ES-I3 (cell line): ENCODE results near the gene ABTB1.

ENCODE experiments used
- H3K36me3 ChIP-seq: 2 replicates; pipeline ENCODE4 v1.6.1; 2013; ENCODE audit warnings: mild to moderate bottlenecking, low read length, control low read depth, moderate library complexity; ENCODE audit not compliant: insufficient read depth
- H3K4me1 ChIP-seq: 2 replicates; pipeline ENCODE4 v1.6.1; 2013; ENCODE audit warnings: mild to moderate bottlenecking, control low read depth, low read length; ENCODE audit not compliant: insufficient read depth
- H3K9ac ChIP-seq: 2 replicates; pipeline ENCODE4 v1.6.1; 2013; ENCODE audit warnings: low read depth, mild to moderate bottlenecking, low read length, moderate library complexity
- H3K9me3 ChIP-seq: 2 replicates; pipeline ENCODE4 v1.6.1; 2013; ENCODE audit warnings: mild to moderate bottlenecking, low read length, moderate library complexity; ENCODE audit not compliant: control insufficient read depth, insufficient read depth

ABTB1 gene

GRCh38 chr3:127656906-127657305, 15.8 kb upstream of the ABTB1 start:
- Histone ChIP-seq H3K36me3 (no peaks in the 10 kb centered on the region), H3K9me3 (no peaks in the 10 kb centered on the region), H3K9ac (no peak overlapping the region), H3K4me1 (peaks cover 9% of the 10 kb centered on the region; the same call in 1 of the 2 replicates)

GRCh38 chr3:127658234-127658633, 14.5 kb upstream of the ABTB1 start:
- Histone ChIP-seq H3K36me3 (no peaks in the 10 kb centered on the region), H3K9me3 (no peaks in the 10 kb centered on the region), H3K9ac (no peak overlapping the region), H3K4me1 (peaks cover 9% of the 10 kb centered on the region; the same call in 1 of the 2 replicates)

- Histone ChIP-seq H3K4me1 (peaks cover 4% of the 10 kb centered on the region; the same call in 1 of the 2 replicates), H3K9ac (no peak overlapping the region), H3K9me3 (no peaks in the 10 kb centered on the region), H3K36me3 (peaks cover 1% of the 10 kb centered on the region; the same call in 1 of the 2 replicates)
Measured at GRCh38 chr3:127660621-127661251, 12.0 kb upstream of the ABTB1 start.

GRCh38 chr3:127661600-127661999, 11.2 kb upstream of the ABTB1 start:
- Histone ChIP-seq H3K9ac (no peak overlapping the region), H3K36me3 (peaks cover 2% of the 10 kb centered on the region; the same call in 1 of the 2 replicates), H3K9me3 (no peaks in the 10 kb centered on the region)

GRCh38 chr3:127662001-127662469, 10.7 kb upstream of the ABTB1 start:
- Histone ChIP-seq H3K9me3 (no peaks in the 10 kb centered on the region), H3K36me3 (peaks cover 2% of the 10 kb centered on the region; the same call in 1 of the 2 replicates), H3K9ac (no peak overlapping the region), H3K4me1 (no peaks in the 10 kb centered on the region)

More at GRCh38 chr3:127661600-127661999, 11.2 kb upstream of the ABTB1 start:
- no peaks in the 10 kb centered on the region for H3K4me1 ChIP-seq

- Histone ChIP-seq H3K36me3 (peaks cover 2% of the 10 kb centered on the region; the same call in 1 of the 2 replicates), H3K9me3 (no peaks in the 10 kb centered on the region)
Measured at GRCh38 chr3:127663151-127663550, 9.6 kb upstream of the ABTB1 start.

GRCh38 chr3:127665165-127665564, 7.6 kb upstream of the ABTB1 start:
- Histone ChIP-seq H3K9me3 (no peaks in the 10 kb centered on the region), H3K36me3 (peaks cover 2% of the 10 kb centered on the region; the same call in 1 of the 2 replicates), H3K9ac (no peak overlapping the region), H3K4me1 (no peaks in the 10 kb centered on the region)

More at GRCh38 chr3:127663151-127663550, 9.6 kb upstream of the ABTB1 start:
- H3K9ac ChIP-seq = no peak overlapping the region
- no peaks in the 10 kb centered on the region for H3K4me1 ChIP-seq

GRCh38 chr3:127665586-127665985, 7.2 kb upstream of the ABTB1 start:
- no peaks in the 10 kb centered on the region for H3K9me3 ChIP-seq
- H3K9ac ChIP-seq = no peak overlapping the region
- H3K4me1 ChIP-seq = no peaks in the 10 kb centered on the region
- H3K36me3 ChIP-seq = peaks cover 2% of the 10 kb centered on the region; the same call in 1 of the 2 replicates

GRCh38 chr3:127666676-127667075, 6.1 kb upstream of the ABTB1 start:
- H3K9ac ChIP-seq = no peak overlapping the region
- peaks cover 2% of the 10 kb centered on the region; the same call in 1 of the 2 replicates for H3K36me3 ChIP-seq

GRCh38 chr3:127667119-127667681, 5.6 kb upstream of the ABTB1 start:
- H3K36me3 ChIP-seq = peaks cover 2% of the 10 kb centered on the region; the same call in 1 of the 2 replicates
- H3K9ac ChIP-seq = no peak overlapping the region
- no peaks in the 10 kb centered on the region for H3K4me1 ChIP-seq
- H3K9me3 ChIP-seq = no peaks in the 10 kb centered on the region

More at GRCh38 chr3:127666676-127667075, 6.1 kb upstream of the ABTB1 start:
- Histone ChIP-seq H3K4me1 (no peaks in the 10 kb centered on the region), H3K9me3 (no peaks in the 10 kb centered on the region)

GRCh38 chr3:127668906-127669305, 3.8 kb upstream of the ABTB1 start:
- no peaks in the 10 kb centered on the region for H3K4me1 ChIP-seq
- H3K36me3 ChIP-seq = peaks cover 2% of the 10 kb centered on the region; the same call in 1 of the 2 replicates
- no peaks in the 10 kb centered on the region for H3K9me3 ChIP-seq

GRCh38 chr3:127669541-127670228, 3.1 kb upstream of the ABTB1 start:
- Histone ChIP-seq H3K36me3 (peaks cover 2% of the 10 kb centered on the region; the same call in 1 of the 2 replicates), H3K9me3 (no peaks in the 10 kb centered on the region), H3K9ac (no peak overlapping the region), H3K4me1 (no peaks in the 10 kb centered on the region)

More at GRCh38 chr3:127668906-127669305, 3.8 kb upstream of the ABTB1 start:
- no peak overlapping the region for H3K9ac ChIP-seq

- H3K36me3 ChIP-seq = peaks cover 2% of the 10 kb centered on the region; the same call in 1 of the 2 replicates
- no peaks in the 10 kb centered on the region for H3K9me3 ChIP-seq
- H3K4me1 ChIP-seq = no peaks in the 10 kb centered on the region
- no peak overlapping the region for H3K9ac ChIP-seq
Measured at GRCh38 chr3:127670229-127670559, 2.6 kb upstream of the ABTB1 start.

GRCh38 chr3:127670761-127671522, 1.8 kb upstream of the ABTB1 start:
- no peaks in the 10 kb centered on the region for H3K9me3 ChIP-seq
- H3K9ac ChIP-seq = no peak overlapping the region
- H3K4me1 ChIP-seq = no peaks in the 10 kb centered on the region
- H3K36me3 ChIP-seq = no peaks in the 10 kb centered on the region
